Smooth muscle cell (in vitro differentiated cells): ENCODE measurements around the gene METAP1. TPM values are rescaled to one million over a fixed set of nuclear protein-coding genes. Genes with fewer than 3 reads are reported as not detected.

ENCODE experiments used
- DNase-seq: peaks from one replicate; lab custom pipeline; 2025; ENCODE audit not compliant: unreplicated experiment; lab: John Stamatoyannopoulos, UW
- H2AFZ ChIP-seq: fragments of 200-600 bp; sonication (generic); 2 replicates; pipeline ENCODE4 v1.6.0; 2016; ENCODE audit warnings: antibody characterized with exemption, low read depth, mild to moderate bottlenecking
- H3F3A ChIP-seq: fragments of 200-600 bp; sonication (generic); 2 replicates; pipeline ENCODE4 v1.6.0; 2017; ENCODE audit warnings: antibody characterized with exemption, low read depth
- H3K27ac ChIP-seq: fragments of 200-600 bp; sonication (generic); 2 replicates; pipeline ENCODE4 v1.5.1; 2016; ENCODE audit warnings: low read depth, mild to moderate bottlenecking
- H3K27me3 ChIP-seq: fragments of 200-600 bp; sonication (generic); 2 replicates; pipeline ENCODE4 v1.6.1; 2016; ENCODE audit warnings: low read depth, mild to moderate bottlenecking
- H3K36me3 ChIP-seq: fragments of 200-600 bp; sonication (generic); 2 replicates; pipeline ENCODE4 v1.5.1; 2016; ENCODE audit warnings: low read depth
- H3K4me1 ChIP-seq: fragments of 200-600 bp; sonication (generic); 2 replicates; pipeline ENCODE4 v1.5.1; 2016; ENCODE audit warnings: low read depth
- H3K4me2 ChIP-seq: fragments of 200-600 bp; sonication (generic); 2 replicates; pipeline ENCODE4 v1.6.0; 2016; ENCODE audit warnings: mild to moderate bottlenecking
- H3K4me3 ChIP-seq: fragments of 200-600 bp; sonication (generic); 2 replicates; pipeline ENCODE4 v1.5.1; 2016; ENCODE audit warnings: mild to moderate bottlenecking
- H3K79me2 ChIP-seq: fragments of 200-600 bp; sonication (generic); 2 replicates; pipeline ENCODE4 v1.6.0; 2016; ENCODE audit warnings: low read depth, mild to moderate bottlenecking
- H3K9ac ChIP-seq: fragments of 200-600 bp; sonication (generic); 2 replicates; pipeline ENCODE4 v1.6.0; 2016; ENCODE audit warnings: low read depth
- H3K9me3 ChIP-seq: fragments of 200-600 bp; sonication (generic); replicated peaks from 2 replicates; pipeline ENCODE4 v1.5.1; 2016; ENCODE audit warnings: low read depth
- H4K20me1 ChIP-seq: fragments of 200-600 bp; sonication (generic); 2 replicates; pipeline ENCODE4 v1.6.0; 2016; ENCODE audit warnings: low read depth
- WGBS: methylation state at CpG from one replicate; pipeline ENCODE4 v1.1.7; 2016; ENCODE audit warnings: low lambda C conversion rate; 5-methylcytosine and 5-hydroxymethylcytosine counted together
- polyA plus RNA-seq: library from polyadenylated mRNA; unstranded; fragments of >200 nt; fragmentation: Nextera tagmentation; extraction: Ambion mirVana; gene quantifications from 2 replicates; pipeline ENCODE4 v1.2.1, GENCODE V29; 2016
- total RNA-seq: library from RNA; depleted of rRNA; stranded (reverse); fragments of >200 nt; gene quantifications from 2 replicates; pipeline ENCODE4 v1.2.3, GENCODE V29; 2014
- TF ChIP-seq, protein P1 (sequence below): fragments of 200-600 bp; sonication (generic); IDR thresholded peaks from 2 replicates; pipeline ENCODE4 v1.5.1; 2017; ENCODE audit warnings: borderline replicate concordance, mild to moderate bottlenecking, antibody characterized with exemption; ENCODE audit not compliant: insufficient read depth, poor library complexity, severe bottlenecking

METAP1 gene
- total and polyA plus RNA-seq, 2 experiments from 2014 or later, result 19.1 to 73.3 TPM

DNA sequence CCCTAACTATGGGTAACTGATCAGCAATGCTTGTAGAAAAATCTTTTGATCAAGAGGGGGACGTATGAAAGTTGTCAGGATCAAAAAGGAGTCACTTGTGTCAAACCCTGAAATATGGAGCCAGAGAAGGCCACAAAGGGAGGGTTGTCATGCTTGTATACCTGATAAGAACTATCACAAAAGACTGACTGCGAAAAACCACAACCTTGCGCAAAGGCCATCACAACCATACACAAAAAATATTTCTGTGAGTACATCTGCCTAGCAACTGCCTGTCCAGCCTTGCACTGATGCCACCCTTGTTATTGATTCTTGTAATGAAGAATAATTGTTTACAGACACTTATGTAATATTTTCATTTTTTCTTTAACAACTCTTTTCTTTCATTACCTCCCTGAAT is 43.8 kb upstream of the METAP1 start:
- 93% methylated on average over 3 of the region's 3 CpGs for WGBS
- no peaks in the 10 kb centered on the region for H3F3A ChIP-seq
- H2AFZ ChIP-seq, result no peak overlapping the region

DNA sequence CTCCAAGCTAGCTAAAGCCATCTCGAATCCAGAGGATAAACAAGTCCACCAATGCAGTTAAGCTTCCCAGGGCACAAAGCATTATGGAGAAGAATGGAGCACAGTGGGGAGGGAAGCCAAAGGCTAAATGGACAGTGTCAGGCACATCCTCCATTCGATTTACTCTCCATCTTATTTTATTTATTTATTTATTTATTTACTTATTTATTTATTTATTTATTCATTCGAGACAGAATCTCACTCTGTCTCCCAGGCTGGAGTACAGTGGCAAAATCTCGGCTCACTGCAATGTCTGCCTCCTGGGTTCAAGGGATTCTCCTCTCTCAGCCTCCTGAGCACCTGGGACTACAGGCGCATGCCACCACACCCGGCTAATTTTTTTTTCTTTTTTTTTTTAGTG is 40.3 kb upstream of the METAP1 start:
- Histone ChIP-seq H3K27me3 (no peaks in the 10 kb centered on the region), H3K36me3 (no peaks in the 10 kb centered on the region), H2AFZ (no peak overlapping the region), H3K27ac (no peak overlapping the region), H3K4me2 (no peak overlapping the region), H3K79me2 (no peaks in the 10 kb centered on the region), H4K20me1 (no peaks in the 10 kb centered on the region), H3K4me1 (no peaks in the 10 kb centered on the region), H3F3A (no peaks in the 10 kb centered on the region), H3K9me3 (no peaks in the 10 kb centered on the region), H3K4me3 (no peak overlapping the region), H3K9ac (no peak overlapping the region)
- TF ChIP-seq, protein P1, sequence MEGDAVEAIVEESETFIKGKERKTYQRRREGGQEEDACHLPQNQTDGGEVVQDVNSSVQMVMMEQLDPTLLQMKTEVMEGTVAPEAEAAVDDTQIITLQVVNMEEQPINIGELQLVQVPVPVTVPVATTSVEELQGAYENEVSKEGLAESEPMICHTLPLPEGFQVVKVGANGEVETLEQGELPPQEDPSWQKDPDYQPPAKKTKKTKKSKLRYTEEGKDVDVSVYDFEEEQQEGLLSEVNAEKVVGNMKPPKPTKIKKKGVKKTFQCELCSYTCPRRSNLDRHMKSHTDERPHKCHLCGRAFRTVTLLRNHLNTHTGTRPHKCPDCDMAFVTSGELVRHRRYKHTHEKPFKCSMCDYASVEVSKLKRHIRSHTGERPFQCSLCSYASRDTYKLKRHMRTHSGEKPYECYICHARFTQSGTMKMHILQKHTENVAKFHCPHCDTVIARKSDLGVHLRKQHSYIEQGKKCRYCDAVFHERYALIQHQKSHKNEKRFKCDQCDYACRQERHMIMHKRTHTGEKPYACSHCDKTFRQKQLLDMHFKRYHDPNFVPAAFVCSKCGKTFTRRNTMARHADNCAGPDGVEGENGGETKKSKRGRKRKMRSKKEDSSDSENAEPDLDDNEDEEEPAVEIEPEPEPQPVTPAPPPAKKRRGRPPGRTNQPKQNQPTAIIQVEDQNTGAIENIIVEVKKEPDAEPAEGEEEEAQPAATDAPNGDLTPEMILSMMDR, result no peak
- DNase-seq, result no peak
- 75% methylated on average over 6 of the region's 6 CpGs for WGBS

More for the DNA sequence above, 43.8 kb upstream of the METAP1 start:
- DNase-seq, result no peak
- H3K36me3 ChIP-seq, result no peaks in the 10 kb centered on the region
- no peak overlapping the region for H3K4me3 ChIP-seq
- H3K4me1 ChIP-seq, result no peaks in the 10 kb centered on the region
- H3K27ac ChIP-seq, result no peak overlapping the region
- H3K4me2 ChIP-seq, result no peak overlapping the region
- no peaks in the 10 kb centered on the region for H3K79me2 ChIP-seq
- no peaks in the 10 kb centered on the region for H3K27me3 ChIP-seq
- no peaks in the 10 kb centered on the region for H4K20me1 ChIP-seq
- TF ChIP-seq, protein P1, result no peak
- H3K9me3 ChIP-seq, result no peaks in the 10 kb centered on the region
- H3K9ac ChIP-seq, result no peak overlapping the region

DNA sequence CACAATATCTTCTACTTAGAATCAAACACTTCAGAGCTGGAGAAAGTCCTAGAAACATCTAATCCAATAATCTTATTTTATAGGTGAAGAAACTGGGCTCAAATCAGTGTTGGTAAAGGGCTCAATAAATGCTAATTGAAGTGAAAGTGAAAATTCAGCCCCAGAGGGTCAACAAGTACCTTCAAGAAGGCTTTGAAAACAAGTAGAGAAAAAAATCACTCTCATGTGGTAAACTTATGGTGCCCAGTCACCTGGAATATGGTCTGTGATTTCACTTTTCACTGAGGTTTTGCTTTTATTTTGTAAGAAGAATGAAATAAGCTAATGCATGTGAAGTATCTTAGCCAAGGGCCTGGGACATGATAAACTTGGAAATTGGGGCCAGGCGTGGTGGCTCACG is 37.5 kb upstream of the METAP1 start:
- Histone ChIP-seq H3K4me1 (no peaks in the 10 kb centered on the region), H4K20me1 (no peaks in the 10 kb centered on the region), H3K27ac (no peak overlapping the region), H3F3A (no peaks in the 10 kb centered on the region), H3K9ac (no peak overlapping the region), H3K36me3 (no peaks in the 10 kb centered on the region), H3K9me3 (no peaks in the 10 kb centered on the region), H3K4me2 (no peak overlapping the region), H2AFZ (no peak overlapping the region), H3K4me3 (no peak overlapping the region), H3K79me2 (no peaks in the 10 kb centered on the region), H3K27me3 (no peaks in the 10 kb centered on the region)
- WGBS, result 96% methylated on average over 2 of the region's 2 CpGs
- TF ChIP-seq, protein P1, result no peak
- DNase-seq, result no peak

DNA sequence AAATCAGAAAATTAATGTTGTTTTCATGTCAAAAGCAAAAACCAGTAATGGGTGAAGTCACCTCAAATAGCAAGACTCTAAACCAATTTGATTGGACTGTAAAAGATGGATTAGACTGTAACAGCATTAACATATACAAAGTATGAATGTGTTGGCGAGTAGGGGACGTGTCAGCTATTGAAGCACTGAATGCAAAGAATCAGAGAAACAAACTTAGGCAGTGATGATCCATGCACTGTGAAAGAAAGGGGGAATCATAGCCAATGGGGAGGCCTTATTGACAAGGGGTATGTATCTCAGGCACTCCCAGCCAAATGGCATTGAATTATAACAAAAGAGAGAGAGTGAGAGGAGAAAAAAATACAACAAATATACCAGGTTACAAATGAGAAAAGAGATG is 36.1 kb upstream of the METAP1 start:
- TF ChIP-seq, protein P1, result no peak
- H3K9me3 ChIP-seq, result no peaks in the 10 kb centered on the region
- H3K27ac ChIP-seq, result no peak overlapping the region
- no peak overlapping the region for H2AFZ ChIP-seq
- no peaks in the 10 kb centered on the region for H3F3A ChIP-seq
- H3K4me1 ChIP-seq, result peaks cover 9% of the 10 kb centered on the region
- H3K4me3 ChIP-seq, result no peak overlapping the region
- WGBS, result 81% methylated on average over 2 of the region's 2 CpGs
- no peaks in the 10 kb centered on the region for H4K20me1 ChIP-seq
- no peak overlapping the region for H3K9ac ChIP-seq
- H3K4me2 ChIP-seq, result no peak overlapping the region
- H3K27me3 ChIP-seq, result no peaks in the 10 kb centered on the region
- no peaks in the 10 kb centered on the region for H3K36me3 ChIP-seq
- DNase-seq, result no peak
- no peaks in the 10 kb centered on the region for H3K79me2 ChIP-seq
